Measurements from ENCODE around the gene GGN. TPM values are rescaled to one million over a fixed set of nuclear protein-coding genes. Genes with fewer than 3 reads are reported as not detected.

GGN gene
- total and polyA plus RNA-seq, 12 donors = 0.13 to 0.57 (median 0.38) TPM; not detected in 6

- Histone ChIP-seq H3K27ac (no peak overlapping the region), H3K36me3 (peaks cover 0 to 15% (median 0%) of the 10 kb centered on the region in 9 donors), H3K9me3 (no peaks in the 10 kb centered on the region), H3K27me3 (peaks cover 0 to 55% (median 28%) of the 10 kb centered on the region in 7 donors), H3K4me3 (no peak overlapping the region), H3K4me1 (peaks cover 0 to 26% (median 11%) of the 10 kb centered on the region in 9 donors)
- intact Hi-C loops (cut with DNase I) = no loop called here
- 74 to 77% methylated on average over 14 of the region's 14 CpGs for WGBS, 2 donors
- ATAC-seq = no peak
- DNase-seq = no peak
- TF ChIP-seq CTCF (IDR thresholded peaks at IDR 0.05) = no peak
These were observed 34.0 kb upstream of the GGN start for GRCh38 chr19:38421856-38422255.

- intact Hi-C loops (cut with DNase I) = no loop called here
- ATAC-seq (no peak), DNase-seq (no peak)
- peaks cover 0 to 50% (median 27%) of the 10 kb centered on the region in 7 donors for H3K27me3 ChIP-seq
- 85 to 86% methylated on average over 9 of the region's 9 CpGs for WGBS, 2 donors
- H3K36me3 ChIP-seq = peaks cover 0 to 15% (median 0%) of the 10 kb centered on the region in 9 donors
- no peak overlapping the region for H3K4me3 ChIP-seq
- H3K9me3 ChIP-seq = no peaks in the 10 kb centered on the region
- peaks cover 0 to 25% (median 11%) of the 10 kb centered on the region in 9 donors for H3K4me1 ChIP-seq
- no peak overlapping the region for H3K27ac ChIP-seq
- TF ChIP-seq CTCF (IDR thresholded peaks at IDR 0.05) = no peak
These were observed 33.1 kb upstream of the GGN start for GRCh38 chr19:38420935-38421334.

GRCh38 chr19:38417544-38418506 lies 30.0 kb upstream of the GGN start:
- Histone ChIP-seq H3K36me3 (peaks cover 0 to 25% (median 0%) of the 10 kb centered on the region in 9 donors), H3K27ac (peak overlapping the region in 2 of 10 donors; percentile 58 to 85), H3K4me1 (peaks cover 0 to 15% (median 11%) of the 10 kb centered on the region in 9 donors), H3K4me3 (peak overlapping the region in 9 of 10 donors; percentile 21 to 52 (median 45)), H3K9me3 (no peaks in the 10 kb centered on the region), H3K27me3 (peaks cover 0 to 31% (median 14%) of the 10 kb centered on the region in 7 donors)
- ATAC-seq (peak; percentile 72 to 92 (median 87)), DNase-seq (peak; percentile 60 to 67)
- whole genome bisulfite sequencing, 2 donors = 7 to 8% methylated on average over 48 to 49 of the region's 49 CpGs
- intact Hi-C loops (cut with DNase I) = no loop called here
- no peak for TF ChIP-seq CTCF (IDR thresholded peaks at IDR 0.05)

DNA sequence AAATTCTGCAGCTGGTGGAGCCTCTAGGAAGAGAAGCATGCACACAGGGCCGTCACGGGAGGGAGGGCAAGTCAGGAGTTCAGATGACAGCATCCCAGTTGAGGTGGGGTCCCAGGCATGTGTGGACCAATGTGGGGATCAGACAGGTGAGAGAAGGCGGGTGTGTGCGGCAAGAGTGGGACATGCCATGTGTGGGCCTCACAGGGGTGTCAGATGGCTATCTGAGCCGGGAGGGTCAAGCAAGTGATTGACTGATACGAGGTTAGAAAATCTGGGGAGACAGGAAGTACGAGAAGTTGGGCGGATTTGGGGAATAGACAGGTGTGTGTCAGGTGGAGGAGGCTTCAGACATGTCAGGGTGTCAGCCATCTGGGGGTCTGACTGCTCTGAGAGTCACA lies 29.3 kb upstream of the GGN start:
- WGBS, 2 donors = 79 to 85% methylated on average over 8 of the region's 8 CpGs
- Histone ChIP-seq H3K27me3 (peaks cover 0 to 29% (median 13%) of the 10 kb centered on the region in 7 donors), H3K4me3 (no peak overlapping the region), H3K4me1 (peaks cover 0 to 15% (median 11%) of the 10 kb centered on the region in 9 donors), H3K36me3 (peaks cover 0 to 32% (median 0%) of the 10 kb centered on the region in 9 donors), H3K27ac (peak overlapping the region in 2 of 10 donors; percentile 58 to 85), H3K9me3 (no peaks in the 10 kb centered on the region)
- ATAC-seq (no peak), DNase-seq (no peak)
- no peak for TF ChIP-seq CTCF (IDR thresholded peaks at IDR 0.05)
- intact Hi-C loops (cut with DNase I) = no loop called here

All from heart right ventricle (tissue), 16 donors.